SH-SY5Y (cell line): ENCODE results near the gene C12orf43.

Source experiments
- GATA2 ChIP-seq: IDR thresholded peaks from 2 replicates; pipeline ENCODE4 v1.6.1; 2011; ENCODE audit warnings: mild to moderate bottlenecking, low read depth, low read length
- GATA3 ChIP-seq: IDR thresholded peaks from 2 replicates; pipeline ENCODE4 v1.6.1; 2011; ENCODE audit warnings: low read depth, mild to moderate bottlenecking, low read length, moderate library complexity

Gene C12orf43

GRCh38 chr12:120961604-120962531 lies 54.4 kb downstream of the C12orf43 start:
- TF ChIP-seq GATA2 = no peak
- no peak for TF ChIP-seq GATA3

DNA sequence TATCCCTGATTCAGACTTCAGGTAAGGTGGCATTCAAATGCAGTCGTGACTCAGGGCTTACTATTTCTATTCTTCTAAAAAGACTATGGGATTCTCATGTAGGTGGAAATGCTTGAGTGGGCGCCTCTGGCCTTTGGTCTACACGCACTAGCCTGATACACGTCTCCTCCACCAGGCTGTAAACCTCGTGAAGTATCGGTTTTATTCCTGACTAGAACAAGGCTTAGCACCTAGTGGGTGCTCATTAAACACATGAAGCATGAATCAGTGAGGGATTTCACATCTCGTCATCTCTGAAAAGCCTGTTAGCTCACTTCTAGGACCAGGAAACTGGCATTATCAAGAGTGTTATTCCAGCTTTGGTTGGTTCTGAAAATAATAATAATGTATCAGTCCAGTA lies 55.6 kb downstream of the C12orf43 start:
- no peak for TF ChIP-seq GATA2
- TF ChIP-seq GATA3 = no peak

- no peak for TF ChIP-seq GATA3
- TF ChIP-seq GATA2 = no peak
Measured at GRCh38 chr12:120959111-120959878, 57.0 kb downstream of the C12orf43 start.

DNA sequence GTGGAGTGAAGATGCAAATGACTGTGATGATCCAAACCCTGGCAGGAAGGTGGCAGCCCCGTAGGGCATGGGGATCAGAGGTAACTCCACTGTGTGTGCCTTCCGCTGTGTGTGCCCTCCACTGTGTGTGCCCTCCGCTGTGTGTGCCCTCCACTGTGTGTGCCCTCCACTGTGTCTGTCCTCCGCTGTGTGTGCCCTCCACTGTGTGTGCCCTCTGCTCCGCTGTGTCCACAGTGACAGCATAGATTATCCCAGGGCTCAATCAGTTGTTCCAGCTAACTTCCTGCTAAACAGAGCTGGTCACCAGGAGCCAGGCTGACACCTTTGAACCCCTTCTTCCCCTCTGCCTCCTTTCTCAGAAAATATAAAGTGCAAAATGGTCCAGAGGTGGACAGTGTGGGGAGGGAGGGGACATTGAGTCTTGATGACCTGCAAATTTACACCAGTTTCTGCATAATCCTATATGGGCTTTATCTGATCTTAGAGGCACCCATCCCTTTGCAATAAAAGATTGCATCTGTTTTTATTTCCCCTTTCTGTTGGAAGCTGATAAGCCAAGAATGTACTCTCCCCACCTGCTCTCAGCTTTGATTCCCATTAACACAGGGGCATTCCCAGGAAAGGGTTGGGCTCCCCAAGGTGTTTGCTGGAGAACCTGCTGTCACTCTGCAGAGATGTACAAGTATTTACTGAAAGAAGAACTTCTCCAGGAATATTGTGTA lies 59.5 kb downstream of the C12orf43 start:
- TF ChIP-seq GATA2 (no peak), GATA3 (no peak)

- TF ChIP-seq GATA3 (no peak), GATA2 (no peak)
Measured at GRCh38 chr12:120955232-120955631, 61.1 kb downstream of the C12orf43 start.

DNA sequence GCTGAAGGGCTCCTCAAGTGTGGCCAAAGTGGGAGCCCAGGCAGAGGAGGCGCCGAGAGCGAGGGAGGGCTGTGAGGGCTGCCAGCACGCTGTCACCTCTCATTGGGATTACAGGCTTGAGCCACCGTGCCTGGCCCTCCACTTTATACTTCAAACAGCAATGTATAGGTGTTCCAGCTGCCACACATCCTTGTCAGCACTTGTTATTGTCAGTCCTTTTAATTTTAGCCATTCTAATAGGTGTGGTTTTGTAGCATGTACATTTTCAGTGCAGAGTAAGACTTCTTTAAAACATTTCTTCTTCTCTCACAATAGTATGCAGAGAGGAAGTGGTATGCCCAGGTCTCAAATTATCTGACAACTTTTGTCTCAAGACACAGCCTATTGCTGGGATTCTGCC lies 65.5 kb downstream of the C12orf43 start:
- TF ChIP-seq GATA2 (no peak), GATA3 (no peak)
